Breast epithelium (tissue), 3 donors: ENCODE results near the gene NUAK1.

ENCODE experiments used
- POLR2AphosphoS5 ChIP-seq, 3 donors: sonication (generic); formaldehyde crosslinking; IDR thresholded peaks; one replicate each; pipeline ENCODE4 v1.6.1; 2017; ENCODE audit warnings: antibody characterized with exemption in 3 of 3
- TF ChIP-seq, protein P1 (sequence below), 3 donors: fragments of 450-650 bp; IDR thresholded peaks; one replicate each; pipeline ENCODE4 v1.5.1; 2016 to 2017; ENCODE audit warnings: antibody characterized with exemption in 3 of 3, mild to moderate bottlenecking in 3 of 3, moderate library complexity in 3 of 3

DNA sequence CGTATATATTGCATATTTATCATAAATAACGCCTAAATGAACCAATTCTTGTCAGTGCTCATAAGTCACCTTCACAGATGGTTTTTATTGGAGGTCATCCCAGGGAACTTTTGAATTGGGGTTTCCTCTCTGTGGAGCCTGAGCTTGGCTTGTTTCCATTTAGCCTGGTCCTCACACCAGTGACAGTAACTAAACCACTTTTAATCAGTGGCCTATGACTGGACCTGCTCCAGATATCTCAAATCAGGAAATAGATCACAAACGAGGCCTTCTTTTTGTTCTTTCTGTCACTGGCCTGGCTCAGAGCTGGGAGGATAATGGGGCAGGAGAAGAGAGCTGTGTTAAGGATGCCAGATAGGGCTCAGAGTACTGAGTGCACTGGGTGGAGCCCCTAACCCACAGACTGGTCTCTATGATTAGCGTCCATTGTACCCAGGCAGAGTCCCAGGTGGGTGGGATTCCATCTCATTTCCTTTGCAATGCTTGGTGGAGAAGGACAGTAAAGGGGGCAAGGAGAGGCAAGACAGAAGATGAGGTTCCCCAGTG is 92.4 kb downstream of the NUAK1 start:
- no peak for TF ChIP-seq POLR2AphosphoS5 (IDR thresholded peaks at IDR 0.05)
- TF ChIP-seq, protein P1, sequence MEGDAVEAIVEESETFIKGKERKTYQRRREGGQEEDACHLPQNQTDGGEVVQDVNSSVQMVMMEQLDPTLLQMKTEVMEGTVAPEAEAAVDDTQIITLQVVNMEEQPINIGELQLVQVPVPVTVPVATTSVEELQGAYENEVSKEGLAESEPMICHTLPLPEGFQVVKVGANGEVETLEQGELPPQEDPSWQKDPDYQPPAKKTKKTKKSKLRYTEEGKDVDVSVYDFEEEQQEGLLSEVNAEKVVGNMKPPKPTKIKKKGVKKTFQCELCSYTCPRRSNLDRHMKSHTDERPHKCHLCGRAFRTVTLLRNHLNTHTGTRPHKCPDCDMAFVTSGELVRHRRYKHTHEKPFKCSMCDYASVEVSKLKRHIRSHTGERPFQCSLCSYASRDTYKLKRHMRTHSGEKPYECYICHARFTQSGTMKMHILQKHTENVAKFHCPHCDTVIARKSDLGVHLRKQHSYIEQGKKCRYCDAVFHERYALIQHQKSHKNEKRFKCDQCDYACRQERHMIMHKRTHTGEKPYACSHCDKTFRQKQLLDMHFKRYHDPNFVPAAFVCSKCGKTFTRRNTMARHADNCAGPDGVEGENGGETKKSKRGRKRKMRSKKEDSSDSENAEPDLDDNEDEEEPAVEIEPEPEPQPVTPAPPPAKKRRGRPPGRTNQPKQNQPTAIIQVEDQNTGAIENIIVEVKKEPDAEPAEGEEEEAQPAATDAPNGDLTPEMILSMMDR (IDR thresholded peaks at IDR 0.05), result no peak
